ENCODE results near the gene C1orf216. TPM values are rescaled to one million over a fixed set of nuclear protein-coding genes. Genes with fewer than 3 reads are reported as not detected.
"Not testable (repeated sequence)": the region's sequence is repeated elsewhere in the genome, so short reads cannot be mapped to it uniquely, and the experiment has no call there.

C1orf216 gene
- total RNA-seq, 1 donor, result 25.3 TPM

- no peaks in the 10 kb centered on the region for H3K79me2 ChIP-seq (ENCODE audit: insufficient read depth, low read length)
- DNase-seq (ENCODE audit: insufficient read length, low spot score, missing footprints), result no peak
These were observed 16.2 kb downstream of the C1orf216 start for GRCh38 chr1:35702508-35702907.

GRCh38 chr1:35699152-35699551 lies 19.5 kb downstream of the C1orf216 start:
- DNase-seq (ENCODE audit: insufficient read length, low spot score, missing footprints); H3K79me2 ChIP-seq (ENCODE audit: insufficient read depth, low read length); H3K4me1 ChIP-seq (ENCODE audit: insufficient read depth, low read length); H3K27ac ChIP-seq (ENCODE audit: low read depth, low read length); H3K9me3 ChIP-seq (ENCODE audit: low read depth, low read length); H4K20me1 ChIP-seq (ENCODE audit: insufficient read depth, low read length); H3K36me3 ChIP-seq (ENCODE audit: insufficient read depth, low read length); H3K4me3 ChIP-seq (ENCODE audit: insufficient read depth, low read length): not testable (repeated sequence)
- peak overlapping the region; percentile 41 for H2AFZ ChIP-seq (ENCODE audit: low read length)
- H3K27me3 ChIP-seq (ENCODE audit: insufficient read depth, low read length), result peaks cover 32% of the 10 kb centered on the region
- H3K4me2 ChIP-seq (ENCODE audit: insufficient read depth, low read length), result peak overlapping the region; percentile 36

More at GRCh38 chr1:35702508-35702907, 16.2 kb downstream of the C1orf216 start:
- TF ChIP-seq CTCF (IDR thresholded peaks at IDR 0.05; ENCODE audit: extremely low read depth, low read depth, low read length), result no peak
- Histone ChIP-seq H3K9me3 (ENCODE audit: low read depth, low read length) (no peaks in the 10 kb centered on the region), H3K27ac (ENCODE audit: low read depth, low read length) (no peak overlapping the region), H3K27me3 (ENCODE audit: insufficient read depth, low read length) (peaks cover 30% of the 10 kb centered on the region), H3K4me2 (ENCODE audit: insufficient read depth, low read length) (no peak overlapping the region), H2AFZ (ENCODE audit: low read length) (no peak overlapping the region), H3K4me3 (ENCODE audit: insufficient read depth, low read length) (no peak overlapping the region), H4K20me1 (ENCODE audit: insufficient read depth, low read length) (no peaks in the 10 kb centered on the region), H3K4me1 (ENCODE audit: insufficient read depth, low read length) (peaks cover 4% of the 10 kb centered on the region), H3K36me3 (ENCODE audit: insufficient read depth, low read length) (no peaks in the 10 kb centered on the region)

DNA sequence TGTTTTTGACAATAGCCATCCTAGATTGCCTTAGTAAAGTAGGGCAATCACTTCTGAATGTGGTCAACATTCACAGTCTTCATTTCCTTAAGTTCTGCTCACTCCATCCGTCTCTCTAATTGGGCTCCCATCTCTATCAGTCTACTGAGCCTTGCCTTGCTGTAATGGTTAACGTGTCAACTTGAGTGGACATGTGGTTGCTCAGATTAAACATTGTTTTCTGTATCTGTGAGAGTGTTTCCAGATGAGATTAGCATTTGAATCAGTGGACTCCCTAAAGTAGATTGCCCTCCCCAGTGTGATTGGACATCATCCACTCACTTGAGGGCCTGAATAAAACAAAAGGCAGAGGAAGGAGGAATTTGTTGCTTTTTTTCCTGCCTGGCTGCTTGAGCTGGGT lies 26.4 kb downstream of the C1orf216 start:
- Histone ChIP-seq H3K36me3 (ENCODE audit: insufficient read depth, low read length) (no peaks in the 10 kb centered on the region), H3K9me3 (ENCODE audit: low read depth, low read length) (no peaks in the 10 kb centered on the region), H3K4me3 (ENCODE audit: insufficient read depth, low read length) (no peak overlapping the region), H3K4me2 (ENCODE audit: insufficient read depth, low read length) (no peak overlapping the region), H4K20me1 (ENCODE audit: insufficient read depth, low read length) (no peaks in the 10 kb centered on the region), H2AFZ (ENCODE audit: low read length) (no peak overlapping the region), H3K4me1 (ENCODE audit: insufficient read depth, low read length) (no peaks in the 10 kb centered on the region), H3K27ac (ENCODE audit: low read depth, low read length) (no peak overlapping the region), H3K27me3 (ENCODE audit: insufficient read depth, low read length) (peaks cover 15% of the 10 kb centered on the region), H3K79me2 (ENCODE audit: insufficient read depth, low read length) (no peaks in the 10 kb centered on the region)
- DNase-seq (ENCODE audit: insufficient read length, low spot score, missing footprints), result no peak
- no peak for TF ChIP-seq CTCF (IDR thresholded peaks at IDR 0.05; ENCODE audit: extremely low read depth, low read depth, low read length)

DNA sequence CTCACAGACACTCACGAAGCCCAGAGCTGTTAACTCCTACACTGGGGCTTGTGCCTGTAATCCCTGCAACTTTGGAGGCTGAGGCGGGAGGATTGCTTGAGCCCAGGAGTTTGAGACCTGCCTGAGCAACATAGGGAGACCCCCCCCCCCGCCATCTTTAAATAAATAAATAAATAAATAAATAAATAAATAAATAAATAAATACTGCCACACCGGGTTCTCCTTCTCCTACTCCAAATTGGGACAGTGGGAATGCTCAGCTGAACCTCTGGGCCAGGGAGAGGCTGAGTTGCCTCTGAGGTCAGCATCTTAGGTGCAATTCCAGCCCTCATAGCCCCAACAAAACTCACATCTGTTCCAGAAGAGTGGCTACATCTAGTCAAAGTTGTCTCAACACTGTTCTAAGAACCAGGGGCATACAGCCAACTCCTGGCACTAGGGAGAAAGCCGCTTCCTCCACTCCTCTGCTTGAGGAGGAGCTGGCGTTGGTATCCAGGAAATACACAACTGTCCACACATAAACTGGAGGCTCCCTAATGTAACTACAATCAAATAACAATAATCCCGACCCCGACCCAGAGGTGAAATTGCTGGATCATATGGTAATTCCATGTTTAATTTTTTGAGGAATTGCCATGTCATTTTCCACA lies 27.0 kb downstream of the C1orf216 start:
- H3K4me3 ChIP-seq (ENCODE audit: insufficient read depth, low read length), result no peak overlapping the region
- H2AFZ ChIP-seq (ENCODE audit: low read length), result no peak overlapping the region
- H3K4me2 ChIP-seq (ENCODE audit: insufficient read depth, low read length), result no peak overlapping the region
- no peaks in the 10 kb centered on the region for H3K79me2 ChIP-seq (ENCODE audit: insufficient read depth, low read length)
- TF ChIP-seq CTCF (IDR thresholded peaks at IDR 0.05; ENCODE audit: extremely low read depth, low read depth, low read length), result no peak
- H3K9me3 ChIP-seq (ENCODE audit: low read depth, low read length), result no peaks in the 10 kb centered on the region
- no peaks in the 10 kb centered on the region for H3K4me1 ChIP-seq (ENCODE audit: insufficient read depth, low read length)
- no peak overlapping the region for H3K27ac ChIP-seq (ENCODE audit: low read depth, low read length)
- H3K27me3 ChIP-seq (ENCODE audit: insufficient read depth, low read length), result peaks cover 19% of the 10 kb centered on the region
- no peaks in the 10 kb centered on the region for H4K20me1 ChIP-seq (ENCODE audit: insufficient read depth, low read length)
- DNase-seq (ENCODE audit: insufficient read length, low spot score, missing footprints), result no peak
- H3K36me3 ChIP-seq (ENCODE audit: insufficient read depth, low read length), result no peaks in the 10 kb centered on the region

All from osteoblast (primary cell).